B cell (primary cell): ENCODE measurements around the gene SUCLG1.

ENCODE experiments used
- EZH2 ChIP-seq: IDR thresholded peaks from 2 replicates; pipeline ENCODE4 v1.6.1; 2012; ENCODE audit warnings: borderline replicate concordance, low read depth, mild to moderate bottlenecking, moderate library complexity, low read length; ENCODE audit not compliant: insufficient read depth, poor library complexity, severe bottlenecking
- TF ChIP-seq, protein P1 (sequence below): fragments of 200-600 bp; IDR thresholded peaks from one replicate; pipeline ENCODE4 v1.8.0; 2022; ENCODE audit warnings: antibody characterized with exemption, mild to moderate bottlenecking

DNA sequence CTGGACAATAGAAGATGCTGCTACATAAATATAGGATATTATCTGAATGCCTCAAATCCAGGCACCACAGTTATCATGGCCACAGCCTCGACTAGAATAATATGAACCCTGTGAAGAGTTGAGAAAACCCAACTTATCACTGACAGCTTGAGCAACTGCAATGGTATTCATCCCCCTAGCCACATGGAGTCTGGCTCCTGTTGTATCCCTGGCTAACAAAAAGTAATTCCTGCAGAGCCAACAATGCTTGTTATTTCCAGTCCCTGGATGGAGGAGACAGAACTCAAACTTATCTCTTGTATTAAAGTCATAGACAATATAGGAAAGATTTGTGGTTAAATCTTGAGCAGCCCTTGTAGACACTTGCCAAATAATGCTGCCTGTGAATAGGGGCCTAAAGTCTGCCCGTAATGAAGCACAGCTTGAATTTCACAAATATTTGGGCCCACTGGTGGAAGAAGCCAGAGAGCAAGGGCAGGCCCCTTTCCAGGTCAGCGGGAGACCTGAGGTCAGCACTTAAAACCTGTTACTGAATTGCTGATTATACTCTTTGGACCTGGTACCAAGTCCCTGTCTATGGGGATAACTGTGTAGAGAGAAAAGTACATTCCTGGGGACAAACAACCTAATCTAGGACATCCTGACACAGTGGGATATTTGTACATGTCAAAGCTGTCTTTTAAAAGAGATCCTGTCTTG is 28.4 kb upstream of the SUCLG1 start:
- TF ChIP-seq, protein P1, sequence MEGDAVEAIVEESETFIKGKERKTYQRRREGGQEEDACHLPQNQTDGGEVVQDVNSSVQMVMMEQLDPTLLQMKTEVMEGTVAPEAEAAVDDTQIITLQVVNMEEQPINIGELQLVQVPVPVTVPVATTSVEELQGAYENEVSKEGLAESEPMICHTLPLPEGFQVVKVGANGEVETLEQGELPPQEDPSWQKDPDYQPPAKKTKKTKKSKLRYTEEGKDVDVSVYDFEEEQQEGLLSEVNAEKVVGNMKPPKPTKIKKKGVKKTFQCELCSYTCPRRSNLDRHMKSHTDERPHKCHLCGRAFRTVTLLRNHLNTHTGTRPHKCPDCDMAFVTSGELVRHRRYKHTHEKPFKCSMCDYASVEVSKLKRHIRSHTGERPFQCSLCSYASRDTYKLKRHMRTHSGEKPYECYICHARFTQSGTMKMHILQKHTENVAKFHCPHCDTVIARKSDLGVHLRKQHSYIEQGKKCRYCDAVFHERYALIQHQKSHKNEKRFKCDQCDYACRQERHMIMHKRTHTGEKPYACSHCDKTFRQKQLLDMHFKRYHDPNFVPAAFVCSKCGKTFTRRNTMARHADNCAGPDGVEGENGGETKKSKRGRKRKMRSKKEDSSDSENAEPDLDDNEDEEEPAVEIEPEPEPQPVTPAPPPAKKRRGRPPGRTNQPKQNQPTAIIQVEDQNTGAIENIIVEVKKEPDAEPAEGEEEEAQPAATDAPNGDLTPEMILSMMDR: no peak
- TF ChIP-seq EZH2: no peak
